IMR-90 (cell line): ENCODE results near the gene AP2B1. TPM values are rescaled to one million over a fixed set of nuclear protein-coding genes. Genes with fewer than 3 reads are reported as not detected.

ENCODE experiments used
- ATAC-seq: fragments of 200-7000 bp; cut with Tn5 transposase; 2 replicates; pipeline ENCODE4 v1.9.1; 2020; ENCODE audit warnings: low read depth, mild to moderate bottlenecking, moderate library complexity
- BruUV-seq: library from RNA; stranded (reverse); fragments of 400-500 nt; replicated peaks from 2 replicates; lab custom pipeline; 2021; lab: Mats Ljungman, UMichigan
- CTCF ChIA-PET: fragments of 300-600 bp; formaldehyde crosslinking; extraction: SDS; loops from one replicate; lab custom pipeline; 2021; ENCODE audit warnings: antibody characterized with exemption; lab: Yijun Ruan, JAX
- POLR2A ChIA-PET: fragments of 300-600 bp; sonication (Branson Sonifier 250); formaldehyde crosslinking; loops from one replicate; lab custom pipeline; 2022; ENCODE audit warnings: antibody characterized with exemption; ENCODE audit not compliant: unreplicated experiment; lab: Charles Lee
- DNase-seq: peaks from one replicate; pipeline ENCODE4 v3.0.0; 2013
- H2AFZ ChIP-seq: replicated peaks from 2 replicates; pipeline ENCODE3; 2013; ENCODE audit warnings: low read length, mild to moderate bottlenecking; ENCODE audit not compliant: poor library complexity
- H2AK5ac ChIP-seq: 2 replicates; pipeline ENCODE4 v1.6.1; 2013; ENCODE audit warnings: low read depth, low read length, inconsistent platforms
- H2AK9ac ChIP-seq: replicated peaks from 2 replicates; pipeline ENCODE3; 2013; ENCODE audit warnings: mild to moderate bottlenecking, low read depth, low read length, moderate library complexity; ENCODE audit not compliant: poor library complexity
- H2BK120ac ChIP-seq: 2 replicates; pipeline ENCODE4 v1.6.1; 2013; ENCODE audit warnings: low read depth, low read length, inconsistent platforms
- H2BK15ac ChIP-seq: 3 replicates; pipeline ENCODE4 v1.6.1; 2013; ENCODE audit warnings: low read depth, low read length, inconsistent platforms
- H2BK20ac ChIP-seq: 2 replicates; pipeline ENCODE4 v1.6.1; 2013; ENCODE audit warnings: low read depth, mild to moderate bottlenecking, inconsistent platforms, low read length, moderate library complexity
- H2BK5ac ChIP-seq: 2 replicates; pipeline ENCODE4 v1.6.1; 2013; ENCODE audit warnings: mild to moderate bottlenecking, low read depth, low read length, inconsistent platforms; ENCODE audit not compliant: poor library complexity, severe bottlenecking
- H3K14ac ChIP-seq: replicated peaks from 2 replicates; pipeline ENCODE4 v1.6.1; 2013; ENCODE audit warnings: low read depth, low read length, inconsistent platforms
- H3K18ac ChIP-seq: 2 replicates; pipeline ENCODE4 v1.6.1; 2013; ENCODE audit warnings: low read depth, low read length, control low read depth
- H3K23ac ChIP-seq: 2 replicates; pipeline ENCODE4 v1.6.1; 2013; ENCODE audit warnings: low read depth, low read length, inconsistent platforms
- H3K27ac ChIP-seq: 2 replicates; pipeline ENCODE4 v1.5.1; 2013; ENCODE audit warnings: mild to moderate bottlenecking, control low read depth, low read length; ENCODE audit not compliant: insufficient read depth
- H3K27me3 ChIP-seq: 2 replicates; pipeline ENCODE4 v1.6.1; 2013; ENCODE audit warnings: low read length; ENCODE audit not compliant: control insufficient read depth, insufficient read depth
- H3K36me3 ChIP-seq: 2 replicates; pipeline ENCODE4 v1.6.1; 2013; ENCODE audit warnings: low read length, mixed read lengths; ENCODE audit not compliant: control insufficient read depth, insufficient read depth
- H3K4ac ChIP-seq: 2 replicates; pipeline ENCODE4 v1.6.1; 2013; ENCODE audit warnings: low read depth, low read length, inconsistent platforms
- H3K4me1 ChIP-seq: 2 replicates; pipeline ENCODE4 v1.6.1; 2013; ENCODE audit warnings: low read length, mixed read lengths; ENCODE audit not compliant: control insufficient read depth, insufficient read depth
- H3K4me2 ChIP-seq: 2 replicates; pipeline ENCODE4 v1.6.1; 2013; ENCODE audit warnings: low read depth, mild to moderate bottlenecking, control low read depth, low read length, moderate library complexity
- H3K4me3 ChIP-seq: 2 replicates; pipeline ENCODE4 v1.5.1; 2013; ENCODE audit warnings: low read depth, mild to moderate bottlenecking, control low read depth, low read length, moderate library complexity; ENCODE audit not compliant: insufficient read depth
- H3K56ac ChIP-seq: 2 replicates; pipeline ENCODE4 v1.6.1; 2013; ENCODE audit warnings: low read length, inconsistent platforms; ENCODE audit not compliant: insufficient read depth; ENCODE audit errors: extremely low read depth
- H3K79me1 ChIP-seq, 2 experiments: 2 replicates each; pipeline ENCODE4 v1.6.1; 2013; ENCODE audit warnings: low read length in 2 of 2, inconsistent platforms in 1 of 2, low read depth in 1 of 2
- H3K9ac ChIP-seq: 2 replicates; pipeline ENCODE4 v1.6.1; 2013; ENCODE audit warnings: low read depth, low read length, control low read depth
- H3K9me1 ChIP-seq: 2 replicates; pipeline ENCODE4 v1.6.1; 2013; ENCODE audit warnings: low read length, inconsistent platforms; ENCODE audit not compliant: insufficient read depth
- H3K9me3 ChIP-seq: 2 replicates; pipeline ENCODE4 v1.6.1; 2013; ENCODE audit warnings: low read length; ENCODE audit not compliant: control insufficient read depth, insufficient read depth
- H4K20me1 ChIP-seq: 2 replicates; pipeline ENCODE4 v1.6.1; 2013; ENCODE audit warnings: low read length, inconsistent platforms; ENCODE audit not compliant: insufficient read depth
- H4K5ac ChIP-seq: 2 replicates; pipeline ENCODE4 v1.6.1; 2013; ENCODE audit warnings: mild to moderate bottlenecking, low read depth, low read length, control low read depth
- H4K8ac ChIP-seq, 2 experiments: 2 replicates each; pipeline ENCODE4 v1.6.1; 2013; ENCODE audit warnings: low read depth in 2 of 2, low read length in 2 of 2, control low read depth in 1 of 2, inconsistent platforms in 1 of 2
- H4K91ac ChIP-seq: 2 replicates; pipeline ENCODE4 v1.6.1; 2013; ENCODE audit warnings: low read depth, low read length, inconsistent platforms; ENCODE audit not compliant: insufficient read depth
- FOS ChIP-seq: fragments of 150-350 bp; IDR thresholded peaks from 2 replicates; pipeline ENCODE4 v1.6.1; 2016; ENCODE audit warnings: low read depth, low read length
- MAFK ChIP-seq: IDR thresholded peaks from 2 replicates; pipeline ENCODE4 v1.6.1; 2012; ENCODE audit warnings: low read depth, low read length, improper control_type of control experiment
- NFE2L2 ChIP-seq: fragments of 150-350 bp; IDR thresholded peaks from 2 replicates; pipeline ENCODE4 v1.6.1; 2016; ENCODE audit warnings: low read depth, mild to moderate bottlenecking, low read length
- RAD21 ChIP-seq: IDR thresholded peaks from 2 replicates; pipeline ENCODE4 v1.6.1; 2012; ENCODE audit warnings: low read length, improper control_type of control experiment
- RCOR1 ChIP-seq: IDR thresholded peaks from 2 replicates; pipeline ENCODE4 v1.6.1; 2012; ENCODE audit warnings: mild to moderate bottlenecking, low read length, improper control_type of control experiment; ENCODE audit not compliant: insufficient replicate concordance
- WGBS, 2 experiments: methylation state at CpG; one replicate each; pipeline versions ENCODE4 v1.1.5 to v1.1.7; 2013; ENCODE audit warnings: missing lambda C conversion rate in 2 of 2; ENCODE audit not compliant: insufficient read length in 1 of 2; ENCODE audit errors: extremely low coverage in 2 of 2; 5-methylcytosine and 5-hydroxymethylcytosine counted together
- dilution Hi-C: fragments of 300-500 bp; cut with HindIII; formaldehyde crosslinking; loops from one replicate; pipeline ENCODE4 v1.14.3; 2018; ENCODE audit warnings: low sequenced_read_pairs; ENCODE audit not compliant: unreplicated experiment
- in situ Hi-C: fragments of 300-500 bp; cut with MboI; formaldehyde crosslinking; loops from 3 replicates; pipeline ENCODE4 v1.14.3; 2019; ENCODE audit warnings: low sequenced_read_pairs, inconsistent platforms, mixed read lengths
- intact Hi-C: fragments of 100-400 bp; cut with micrococcal nuclease; formaldehyde crosslinking; loops from 2 replicates; pipeline ENCODE4 v1.10.0; 2022
- polyA plus RNA-seq, 3 experiments: library from polyadenylated mRNA; depleted of rRNA; stranded (reverse); fragments of >200 nt; gene quantifications; 2 replicates each; pipeline ENCODE4 v1.2.3, GENCODE V29; 2012; ENCODE audit warnings: low replicate concordance in 1 of 3
- total RNA-seq: library from RNA; depleted of rRNA; stranded (reverse); fragments of >200 nt; gene quantifications from 2 replicates; pipeline ENCODE4 v1.2.3, GENCODE V29; 2012

AP2B1 gene
- total and polyA plus RNA-seq, 2 of the 4 experiments (the other 2 are of a cell fraction) = 102 to 125 TPM

DNA sequence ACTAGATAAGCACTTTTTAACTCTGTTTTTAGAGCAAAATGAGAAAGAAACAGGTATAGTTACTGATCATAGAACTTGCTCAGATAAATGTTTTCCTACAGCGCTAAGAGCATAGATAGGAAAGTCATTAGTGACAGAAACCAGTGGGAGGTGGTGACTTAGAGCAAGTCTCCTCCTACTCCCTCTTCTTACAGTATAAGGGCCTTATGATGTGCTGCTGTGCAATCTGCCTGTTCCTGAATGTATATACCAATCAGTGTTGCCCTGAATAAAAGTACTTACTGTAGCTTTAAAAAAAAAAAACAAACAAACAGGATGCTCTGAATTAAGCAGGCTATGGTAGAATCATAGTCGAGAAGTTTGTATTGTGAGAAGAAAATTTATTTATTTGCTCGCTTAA is 121.0 kb downstream of the AP2B1 start:
- no peak overlapping the region for H2AFZ ChIP-seq
- no peak overlapping the region for H3K27ac ChIP-seq
- H3K9ac ChIP-seq = no peak overlapping the region
- H3K79me1 ChIP-seq = peaks cover 10 to 12% of the 10 kb centered on the region in 2 experiments; a peak in 3 of 4 replicates
- TF ChIP-seq RCOR1 (no peak), FOS (no peak), RAD21 (no peak), NFE2L2 (no peak), MAFK (no peak)
- no peak overlapping the region for H2AK9ac ChIP-seq
- no peak overlapping the region for H2AK5ac ChIP-seq
- H2BK15ac ChIP-seq = no peak overlapping the region
- H4K8ac ChIP-seq = no peak overlapping the region
- no peak overlapping the region for H3K14ac ChIP-seq
- H3K4me1 ChIP-seq = peaks cover 2% of the 10 kb centered on the region
- ChIA-PET POLR2A (no interaction called here), CTCF (no interaction called here)
- in situ Hi-C loops = no loop called here
- no peak overlapping the region for H2BK20ac ChIP-seq
- H3K36me3 ChIP-seq = peaks cover 17% of the 10 kb centered on the region
- H2BK120ac ChIP-seq = no peak overlapping the region
- dilution Hi-C loops = no loop called here
- WGBS, 2 experiments = no CpG with 5 or more reads among the region's 3 CpGs
- peaks cover 4% of the 10 kb centered on the region; the same call in 1 of the 2 replicates for H4K20me1 ChIP-seq
- intact Hi-C loops = no loop called here
- no peak overlapping the region for H4K91ac ChIP-seq
- H3K18ac ChIP-seq = no peak overlapping the region
- H3K27me3 ChIP-seq = no peaks in the 10 kb centered on the region
- BruUV-seq = no TSS peak
- H3K4ac ChIP-seq = no peak overlapping the region
- H3K56ac ChIP-seq = no peak overlapping the region
- H3K4me3 ChIP-seq = no peak overlapping the region
- no peaks in the 10 kb centered on the region for H3K9me3 ChIP-seq
- no peak overlapping the region for H3K23ac ChIP-seq
- ATAC-seq (no peak), DNase-seq (no peak)
- no peaks in the 10 kb centered on the region for H3K9me1 ChIP-seq
- no peak overlapping the region for H2BK5ac ChIP-seq
- no peak overlapping the region for H3K4me2 ChIP-seq
- no peak overlapping the region for H4K5ac ChIP-seq
